PC-3 (cell line): ENCODE data around the gene TMEM125. TPM values are rescaled to one million over a fixed set of nuclear protein-coding genes. Genes with fewer than 3 reads are reported as not detected.

Source experiments
- ATAC-seq: fragments of 200-7000 bp; cut with Tn5 transposase; 2 replicates; pipeline ENCODE4 v1.9.1; 2020; ENCODE audit warnings: mild to moderate bottlenecking, moderate library complexity
- BruUV-seq: library from RNA; stranded (reverse); fragments of 400-500 nt; replicated peaks from 2 replicates; lab custom pipeline; 2021; lab: Mats Ljungman, UMichigan
- CTCF ChIA-PET: fragments of 300-600 bp; sonication (Branson Sonifier 250); formaldehyde crosslinking; loops from one replicate; lab custom pipeline; 2022; ENCODE audit warnings: antibody characterized with exemption; lab: Charles Lee
- POLR2A ChIA-PET: fragments of 300-600 bp; sonication (Branson Sonifier 250); formaldehyde crosslinking; loops from one replicate; lab custom pipeline; 2022; ENCODE audit warnings: antibody characterized with exemption; ENCODE audit not compliant: unreplicated experiment; lab: Charles Lee
- DNase-seq: peaks from one replicate; pipeline ENCODE4 v3.0.0-alpha.2; 2015
- H2AFZ ChIP-seq: fragments of 300-600 bp; sonication (generic); 2 replicates; pipeline ENCODE4 v1.6.0; 2016; ENCODE audit warnings: antibody characterized with exemption, low read length
- H3F3A ChIP-seq: fragments of 300-600 bp; sonication (generic); one replicate; pipeline ENCODE4 v1.6.0; 2017; ENCODE audit warnings: antibody characterized with exemption, low read length, control low read depth, mild to moderate bottlenecking; ENCODE audit not compliant: unreplicated experiment
- H3K27ac ChIP-seq: fragments of 300-600 bp; sonication (generic); 2 replicates; pipeline ENCODE4 v1.5.1; 2016; ENCODE audit warnings: mild to moderate bottlenecking, low read length
- H3K27me3 ChIP-seq: fragments of 300-600 bp; sonication (generic); 2 replicates; pipeline ENCODE4 v1.6.1; 2016; ENCODE audit warnings: low read length, mixed read lengths
- H3K36me3 ChIP-seq: fragments of 300-600 bp; sonication (generic); 2 replicates; pipeline ENCODE4 v1.6.1; 2016; ENCODE audit warnings: low read depth, mixed run types, low read length, mixed read lengths
- H3K4me1 ChIP-seq: fragments of 300-600 bp; sonication (generic); 2 replicates; pipeline ENCODE4 v1.5.1; 2016; ENCODE audit warnings: low read length; ENCODE audit not compliant: insufficient read depth
- H3K4me2 ChIP-seq: fragments of 300-600 bp; sonication (generic); 2 replicates; pipeline ENCODE4 v1.6.0; 2016; ENCODE audit warnings: low read length
- H3K4me3 ChIP-seq: fragments of 300-600 bp; sonication (generic); 2 replicates; pipeline ENCODE4 v1.5.1; 2016; ENCODE audit warnings: mild to moderate bottlenecking, low read length, mixed read lengths
- H3K79me2 ChIP-seq: fragments of 300-600 bp; sonication (generic); 2 replicates; pipeline ENCODE4 v1.6.1; 2017; ENCODE audit warnings: low read length, mixed read lengths
- H3K9ac ChIP-seq: fragments of 300-600 bp; sonication (generic); 2 replicates; pipeline ENCODE4 v1.6.0; 2016; ENCODE audit warnings: mild to moderate bottlenecking, low read length
- H3K9me2 ChIP-seq: fragments of 300-600 bp; sonication (generic); replicated peaks from 2 replicates; pipeline ENCODE4 v1.6.1; 2016; ENCODE audit warnings: mixed run types, low read length, mixed read lengths
- H3K9me3 ChIP-seq: fragments of 300-600 bp; sonication (generic); 2 replicates; pipeline ENCODE4 v1.6.1; 2016; ENCODE audit warnings: low read length, mixed read lengths
- H4K20me1 ChIP-seq: fragments of 300-600 bp; sonication (generic); 2 replicates; pipeline ENCODE4 v1.6.1; 2016; ENCODE audit warnings: low read length, mixed read lengths
- EZH2 ChIP-seq: fragments of 300-600 bp; sonication (generic); IDR thresholded peaks from one replicate; pipeline ENCODE4 v1.6.1; 2017; ENCODE audit warnings: antibody characterized with exemption, mild to moderate bottlenecking, low read length; ENCODE audit not compliant: unreplicated experiment
- EZH2phosphoT487 ChIP-seq: fragments of 300-600 bp; sonication (generic); IDR thresholded peaks from 2 replicates; pipeline ENCODE4 v1.6.1; 2018; ENCODE audit warnings: mild to moderate bottlenecking, antibody characterized with exemption, low read length, borderline replicate concordance
- intact Hi-C: fragments of 100-400 bp; cut with micrococcal nuclease; formaldehyde crosslinking; loops from 2 replicates; pipeline ENCODE4 v1.9.0; 2023
- total RNA-seq: library from RNA; depleted of rRNA; stranded (reverse); fragments of >200 nt; gene quantifications from 2 replicates; pipeline ENCODE4 v1.2.3, GENCODE V29; 2014
- TF ChIP-seq, protein P1 (sequence below): fragments of 300-600 bp; sonication (generic); conservative IDR thresholded peaks from 2 replicates; pipeline ENCODE4 v1.5.1; 2017; ENCODE audit warnings: antibody characterized with exemption, low read depth, mild to moderate bottlenecking, low read length

Gene TMEM125
- total RNA-seq, 1 experiment from 2014 or later, result 9.8 TPM

DNA sequence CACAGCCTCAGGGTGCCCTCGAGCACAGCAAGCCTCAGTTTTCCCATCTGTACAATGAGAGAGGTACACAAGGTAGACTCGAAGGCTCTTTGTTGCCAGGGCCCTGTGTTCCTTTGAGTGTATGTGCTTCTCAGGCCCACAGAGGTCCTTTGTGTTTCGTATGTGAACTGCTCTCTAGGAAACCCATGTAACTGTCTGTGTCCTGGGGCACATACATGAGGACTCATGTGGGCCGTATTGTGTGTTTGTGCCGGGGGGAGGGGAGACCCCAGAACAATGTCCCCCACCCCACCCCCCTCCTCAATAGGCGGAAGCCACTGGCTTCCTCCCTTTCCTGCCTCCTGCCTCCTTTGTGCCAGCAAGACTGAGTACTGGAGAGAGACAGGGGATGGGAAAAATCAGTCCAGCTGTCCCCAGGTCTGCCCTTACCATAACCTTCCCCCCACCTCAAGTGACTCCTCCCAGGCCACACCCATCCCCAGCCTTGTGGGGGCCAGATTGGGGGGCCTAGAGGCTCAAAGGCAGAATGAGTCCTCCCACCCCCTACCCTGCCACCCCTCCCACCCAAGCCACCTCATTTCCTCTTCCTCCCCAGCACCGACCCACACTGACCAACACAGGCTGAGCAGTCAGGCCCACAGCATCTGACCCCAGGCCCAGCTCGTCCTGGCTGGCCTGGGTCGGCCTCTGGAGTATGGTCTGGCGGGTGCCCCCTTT is 30.8 kb downstream of the TMEM125 start, which contains the start of gene TIE1:
Gene TIE1 (plus strand): TSS at position 605 of the 717 bp plus-strand sequence. CDS start 90 bp downstream, at position 695.
- POLR2A ChIA-PET, result no interaction called here
- no peak within 1 kb of the TSS for H3K9ac ChIP-seq
- no peaks in the 10 kb centered on the region for H3K9me2 ChIP-seq
- CTCF ChIA-PET, result no interaction called here
- DNase-seq, result no peak
- H3K4me3 ChIP-seq, result no peak within 1 kb of the TSS
- TF ChIP-seq EZH2 (no peak), EZH2phosphoT487 (no peak)
- TF ChIP-seq, protein P1, sequence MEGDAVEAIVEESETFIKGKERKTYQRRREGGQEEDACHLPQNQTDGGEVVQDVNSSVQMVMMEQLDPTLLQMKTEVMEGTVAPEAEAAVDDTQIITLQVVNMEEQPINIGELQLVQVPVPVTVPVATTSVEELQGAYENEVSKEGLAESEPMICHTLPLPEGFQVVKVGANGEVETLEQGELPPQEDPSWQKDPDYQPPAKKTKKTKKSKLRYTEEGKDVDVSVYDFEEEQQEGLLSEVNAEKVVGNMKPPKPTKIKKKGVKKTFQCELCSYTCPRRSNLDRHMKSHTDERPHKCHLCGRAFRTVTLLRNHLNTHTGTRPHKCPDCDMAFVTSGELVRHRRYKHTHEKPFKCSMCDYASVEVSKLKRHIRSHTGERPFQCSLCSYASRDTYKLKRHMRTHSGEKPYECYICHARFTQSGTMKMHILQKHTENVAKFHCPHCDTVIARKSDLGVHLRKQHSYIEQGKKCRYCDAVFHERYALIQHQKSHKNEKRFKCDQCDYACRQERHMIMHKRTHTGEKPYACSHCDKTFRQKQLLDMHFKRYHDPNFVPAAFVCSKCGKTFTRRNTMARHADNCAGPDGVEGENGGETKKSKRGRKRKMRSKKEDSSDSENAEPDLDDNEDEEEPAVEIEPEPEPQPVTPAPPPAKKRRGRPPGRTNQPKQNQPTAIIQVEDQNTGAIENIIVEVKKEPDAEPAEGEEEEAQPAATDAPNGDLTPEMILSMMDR, result no peak
- no peak for ATAC-seq
- H3F3A ChIP-seq, result no peaks in the 10 kb centered on the region
- H3K27me3 ChIP-seq, result no peaks in the 10 kb centered on the region
- no peak within 1 kb of the TSS for H3K4me2 ChIP-seq
- intact Hi-C loops, result no loop called here
- no peak within 1 kb of the TSS for H2AFZ ChIP-seq
- H4K20me1 ChIP-seq, result no peaks in the 10 kb centered on the region
- BruUV-seq, result no TSS peak
- H3K79me2 ChIP-seq, result no peaks in the 10 kb centered on the region
- peaks cover under 1% of the 10 kb centered on the region; the same call in 1 of the 2 replicates for H3K4me1 ChIP-seq
- H3K27ac ChIP-seq, result no peak within 1 kb of the TSS
- no peaks in the 10 kb centered on the region for H3K36me3 ChIP-seq
- no peaks in the 10 kb centered on the region for H3K9me3 ChIP-seq

GRCh38 chr1:43302201-43302600 is 32.4 kb downstream of the TMEM125 start:
- no peaks in the 10 kb centered on the region for H3K9me2 ChIP-seq
- no peak overlapping the region for H3K4me3 ChIP-seq
- H3K27me3 ChIP-seq, result no peaks in the 10 kb centered on the region
- H3K79me2 ChIP-seq, result no peaks in the 10 kb centered on the region
- TF ChIP-seq EZH2phosphoT487, result no peak
- TF ChIP-seq, protein P1, result no peak
- BruUV-seq, result no TSS peak
- no peaks in the 10 kb centered on the region for H3K4me1 ChIP-seq
- H3K27ac ChIP-seq, result no peak overlapping the region
- no peak overlapping the region for H2AFZ ChIP-seq
- ATAC-seq, result no peak
- DNase-seq, result no peak
- ChIA-PET CTCF (no interaction called here), POLR2A (no interaction called here)
- H3K9me3 ChIP-seq, result no peaks in the 10 kb centered on the region
- no peaks in the 10 kb centered on the region for H4K20me1 ChIP-seq
- no peaks in the 10 kb centered on the region for H3F3A ChIP-seq
- intact Hi-C loops, result no loop called here
- no peaks in the 10 kb centered on the region for H3K36me3 ChIP-seq
- H3K4me2 ChIP-seq, result no peak overlapping the region
- H3K9ac ChIP-seq, result no peak overlapping the region
